Left hindlimb (tissue), 1 donor: ENCODE measurements around the gene TPT1.
A peak's percentile ranks its signal among the peaks of the same experiment; 100 is the strongest.
"Not testable (repeated sequence)": the region's sequence is repeated elsewhere in the genome, so short reads cannot be mapped to it uniquely, and the experiment has no call there.

Source experiments
- DNase-seq: peaks from one replicate; pipeline ENCODE4 v3.0.0-alpha.2; 2018

TPT1 gene

DNA sequence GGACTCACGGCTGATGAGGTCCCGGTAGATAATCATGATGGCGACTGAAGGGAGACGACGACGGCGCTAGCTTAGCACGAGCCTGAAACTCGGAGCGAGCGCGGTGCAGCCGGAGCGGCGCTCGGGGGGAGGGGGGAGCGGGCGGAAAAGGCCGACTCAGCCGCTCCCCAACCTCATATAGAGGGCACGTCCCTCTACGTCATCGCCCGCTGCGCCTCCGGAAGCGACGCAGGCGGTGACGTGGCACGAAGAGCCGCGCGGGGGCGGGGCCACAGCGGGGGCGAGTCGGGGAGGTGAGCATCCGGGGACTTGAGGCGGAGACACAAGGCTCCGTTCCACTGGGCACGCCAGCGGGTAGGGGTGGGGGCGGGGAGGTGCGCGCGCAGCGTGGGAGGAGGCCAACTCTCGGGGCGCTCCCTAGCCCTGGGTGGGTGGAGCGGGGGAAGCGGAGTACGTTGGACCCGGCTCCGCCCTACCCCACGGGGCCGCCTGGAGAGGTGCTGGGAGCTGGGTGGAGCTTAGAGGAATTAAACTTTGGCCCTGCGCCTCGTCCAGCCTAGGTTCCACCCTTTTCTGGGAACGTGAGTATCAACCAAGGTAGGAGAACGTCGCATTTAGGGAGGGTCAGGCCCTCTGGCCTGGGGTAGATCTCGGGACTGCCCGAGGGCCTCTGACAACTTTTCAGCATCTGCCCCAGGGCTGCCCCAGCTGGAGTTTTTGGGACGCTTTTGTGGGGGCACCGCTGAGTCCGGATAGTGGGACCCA, at the start of gene TPT1:
TPT1 (minus strand) TSS at position 150 of the 765 bp plus-strand sequence; CDS start at position 36, 114 bp downstream.
- DNase-seq, result peak; percentile 100

GRCh38 chr13:45390348-45390747, 49.4 kb upstream of the TPT1 start:
- not testable (repeated sequence) for DNase-seq

DNA sequence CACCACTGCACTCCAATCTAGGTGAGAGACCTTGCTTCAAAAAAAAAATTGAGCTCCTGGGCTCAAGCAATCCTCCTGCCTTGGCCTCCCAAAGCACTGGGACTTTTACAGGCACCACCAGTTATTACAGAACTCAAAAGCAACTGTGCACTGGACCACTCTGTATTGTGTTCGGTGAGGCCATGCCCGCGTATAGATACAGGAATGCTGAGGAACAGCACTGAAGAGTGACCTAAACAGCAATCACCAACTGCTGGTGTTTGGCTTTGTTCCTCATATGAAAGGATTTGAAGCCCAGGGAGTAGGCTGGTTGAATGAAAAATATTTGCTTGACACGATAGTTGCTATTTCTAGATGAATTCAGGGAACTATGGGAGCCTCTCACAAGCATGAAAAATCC, 47.7 kb upstream of the TPT1 start:
- DNase-seq, result no peak

GRCh38 chr13:45386892-45387575, 46.1 kb upstream of the TPT1 start:
- not testable (repeated sequence) for DNase-seq

DNA sequence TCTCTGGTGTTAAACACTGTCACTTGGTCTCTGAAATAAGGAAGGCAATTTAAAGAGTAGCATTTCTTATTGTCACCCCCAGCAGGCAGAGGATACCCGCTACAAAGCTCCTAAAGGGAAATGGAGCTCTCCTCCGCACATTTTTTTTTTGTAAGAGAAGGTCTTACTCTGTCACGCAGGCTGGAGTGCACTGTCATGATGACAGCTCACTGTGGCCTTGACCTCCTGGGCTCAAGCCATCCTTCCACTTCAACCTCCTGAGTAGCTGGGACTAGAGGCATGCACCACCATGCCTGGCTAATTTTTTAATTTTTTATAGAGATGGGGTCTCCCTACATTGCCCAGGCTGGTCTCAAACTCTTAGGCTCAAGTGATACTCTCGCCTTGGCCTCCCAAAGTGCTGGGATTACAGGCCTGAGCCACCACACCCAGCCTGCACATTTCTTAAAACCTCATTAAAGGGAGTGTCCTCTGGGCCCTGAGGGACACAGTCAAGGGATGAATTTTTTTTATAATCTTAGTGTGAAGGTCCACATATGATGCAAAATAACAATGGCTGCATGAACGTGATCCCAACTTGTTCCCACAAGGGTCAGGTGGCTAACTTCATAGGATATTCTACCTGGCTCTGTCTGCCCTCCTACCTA, 45.0 kb upstream of the TPT1 start:
- no peak for DNase-seq

DNA sequence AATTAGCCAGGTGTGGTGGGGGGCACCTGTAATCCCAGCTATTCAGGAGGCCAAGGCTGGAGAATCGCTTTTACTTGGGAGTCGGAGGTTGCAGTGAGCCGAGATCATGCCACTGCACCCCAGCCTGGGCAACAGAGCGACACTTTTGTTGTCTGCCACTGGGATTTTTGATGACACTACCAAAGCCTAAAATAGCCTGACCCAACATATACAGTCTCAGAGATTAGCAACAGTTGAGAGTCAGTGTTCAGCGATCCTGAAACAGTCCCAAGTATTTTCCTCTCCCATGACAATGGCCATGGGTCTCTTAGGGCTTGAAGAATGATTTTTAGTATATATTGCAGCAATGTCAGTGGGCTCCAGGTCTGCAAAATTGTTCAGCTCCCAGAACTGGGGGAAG, 44.3 kb upstream of the TPT1 start:
- DNase-seq, result no peak

GRCh38 chr13:45384474-45385174, 43.6 kb upstream of the TPT1 start:
- no peak for DNase-seq

DNA sequence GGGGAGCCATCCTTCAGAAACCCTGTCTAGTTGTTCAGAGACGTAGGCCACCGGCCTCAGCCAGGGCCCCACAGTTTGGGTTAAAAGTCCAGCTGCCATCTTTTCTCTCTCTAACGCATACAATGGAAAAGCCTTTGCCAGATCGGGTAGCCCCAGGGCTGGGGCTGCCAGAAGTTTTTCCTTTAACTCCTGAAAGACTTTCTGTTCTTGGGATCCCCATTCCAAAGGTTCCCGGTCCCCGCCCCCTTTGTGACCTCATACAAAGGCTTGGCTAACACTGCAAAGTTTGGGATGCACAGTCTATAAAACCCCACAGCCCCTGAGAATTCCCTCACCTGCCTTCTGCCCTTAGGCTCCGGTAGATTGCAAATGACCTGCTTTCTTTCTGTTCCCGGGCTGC, 41.8 kb upstream of the TPT1 start:
- not testable (repeated sequence) for DNase-seq

- no peak for DNase-seq
Observed at GRCh38 chr13:45381196-45381595, 40.2 kb upstream of the TPT1 start.

- DNase-seq, result not testable (repeated sequence)
Observed at GRCh38 chr13:45380708-45381107, 39.7 kb upstream of the TPT1 start.

- not testable (repeated sequence) for DNase-seq
Observed at GRCh38 chr13:45379516-45379915, 38.5 kb upstream of the TPT1 start.

DNA sequence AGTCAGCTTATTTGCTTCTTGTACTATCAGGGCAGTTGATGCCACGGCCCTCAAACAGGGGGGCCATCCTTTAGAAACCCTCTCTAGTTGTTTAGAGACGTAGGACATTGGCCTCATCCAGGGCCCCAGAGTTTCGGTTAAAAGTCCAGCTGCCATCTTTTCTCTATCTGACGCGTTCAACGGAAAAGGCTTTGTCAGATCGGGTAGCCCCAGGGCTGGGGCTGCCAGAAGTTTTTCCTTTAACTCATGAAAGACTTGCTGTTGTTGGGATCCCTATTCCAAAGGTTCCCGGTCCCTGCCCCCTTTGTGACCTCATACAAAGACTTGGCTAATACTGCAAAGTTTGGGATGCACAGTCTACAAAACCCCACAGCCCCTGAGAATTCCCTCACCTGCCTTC, 37.8 kb upstream of the TPT1 start:
- not testable (repeated sequence) for DNase-seq

DNA sequence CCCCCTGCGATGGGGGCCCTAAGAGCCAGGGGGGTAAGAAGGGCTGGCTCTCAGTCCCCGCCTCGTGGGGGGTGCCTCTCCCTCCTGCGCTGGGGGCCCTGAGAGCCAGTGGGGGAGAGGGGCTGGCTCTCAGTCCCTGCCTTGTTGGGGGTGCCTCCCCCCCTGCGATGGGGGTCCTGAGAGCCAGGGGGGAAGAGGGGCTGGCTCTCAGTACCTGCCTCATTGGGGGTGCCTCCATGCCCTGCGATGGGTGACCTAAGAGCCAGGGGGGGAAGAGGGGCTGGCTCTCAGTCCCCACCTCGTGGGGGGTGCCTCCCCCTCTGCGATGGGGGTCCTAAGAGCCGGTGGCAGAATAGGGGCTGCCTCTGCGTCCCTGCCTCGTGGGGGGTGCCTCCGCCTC, 36.3 kb upstream of the TPT1 start:
- DNase-seq, result not testable (repeated sequence)

- DNase-seq, result not testable (repeated sequence)
Observed at GRCh38 chr13:45376651-45377050, 35.7 kb upstream of the TPT1 start.

GRCh38 chr13:45374917-45375316, 33.9 kb upstream of the TPT1 start:
- no peak for DNase-seq

DNA sequence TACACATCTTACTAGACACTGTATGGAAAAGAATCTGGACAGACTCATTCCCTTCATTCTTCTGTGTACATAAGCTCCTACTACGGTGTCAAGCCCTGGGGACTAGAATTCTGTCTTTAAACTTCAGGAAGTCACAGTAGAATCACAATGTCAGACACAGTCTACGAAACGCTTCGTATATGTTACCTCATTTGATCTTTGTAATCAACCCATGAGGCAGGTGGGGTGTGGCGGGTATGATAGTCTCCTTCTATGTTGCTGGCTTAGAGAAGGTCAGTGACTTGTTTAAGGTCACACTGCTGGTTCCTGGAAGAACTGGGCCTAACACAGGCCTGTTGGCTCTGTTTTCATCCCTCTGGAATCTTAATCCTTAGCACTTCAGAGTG, 32.2 kb upstream of the TPT1 start:
- DNase-seq, result no peak

DNA sequence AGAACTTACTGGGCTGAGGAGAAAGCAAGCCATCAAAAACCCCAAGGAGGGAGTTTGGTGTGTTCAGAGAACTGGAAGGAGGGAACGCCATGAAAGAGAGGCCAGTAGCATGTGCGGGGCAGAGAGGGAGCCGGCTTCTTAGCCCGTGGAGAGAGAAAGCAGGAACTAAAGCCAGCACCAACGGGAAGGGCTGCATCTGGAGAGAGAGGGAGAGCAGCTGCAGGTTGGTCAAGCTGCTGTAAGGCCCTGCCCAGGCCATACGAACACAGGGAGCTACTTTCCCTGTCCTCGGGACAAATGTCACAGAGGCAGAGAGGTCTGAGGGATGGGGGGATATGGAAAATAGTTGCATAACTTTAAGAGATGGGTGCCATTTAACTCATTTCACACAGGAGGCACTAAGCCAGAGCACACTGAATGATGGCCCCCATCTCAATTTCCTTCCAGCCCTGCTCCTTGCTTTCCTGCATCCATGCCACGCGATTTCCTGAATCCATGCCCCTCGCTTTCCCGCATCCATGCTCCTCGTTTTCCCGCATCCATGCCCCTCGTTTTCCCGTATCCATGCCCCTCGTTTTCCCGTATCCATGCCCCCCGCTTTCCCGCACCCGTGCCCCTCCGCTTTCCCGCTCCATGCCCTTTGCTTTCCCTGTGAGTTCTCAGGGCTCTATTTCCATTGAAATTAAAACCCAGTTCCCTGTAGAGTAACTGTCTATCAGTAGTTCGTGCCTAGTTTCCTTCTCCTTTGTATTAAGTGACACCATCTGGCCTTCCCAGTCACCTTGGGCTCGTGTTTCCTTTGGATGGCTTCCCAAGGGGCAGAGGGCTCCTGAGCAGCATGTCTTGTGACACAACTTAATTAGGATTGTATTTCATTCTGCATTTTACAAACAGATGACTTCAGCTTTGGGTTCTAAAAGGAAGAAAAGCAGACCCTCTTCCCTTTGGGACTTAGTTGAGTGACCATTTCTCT, 31.5 kb upstream of the TPT1 start:
- no peak for DNase-seq

GRCh38 chr13:45370922-45371406, 30.0 kb upstream of the TPT1 start:
- peak; percentile 77 for DNase-seq

DNA sequence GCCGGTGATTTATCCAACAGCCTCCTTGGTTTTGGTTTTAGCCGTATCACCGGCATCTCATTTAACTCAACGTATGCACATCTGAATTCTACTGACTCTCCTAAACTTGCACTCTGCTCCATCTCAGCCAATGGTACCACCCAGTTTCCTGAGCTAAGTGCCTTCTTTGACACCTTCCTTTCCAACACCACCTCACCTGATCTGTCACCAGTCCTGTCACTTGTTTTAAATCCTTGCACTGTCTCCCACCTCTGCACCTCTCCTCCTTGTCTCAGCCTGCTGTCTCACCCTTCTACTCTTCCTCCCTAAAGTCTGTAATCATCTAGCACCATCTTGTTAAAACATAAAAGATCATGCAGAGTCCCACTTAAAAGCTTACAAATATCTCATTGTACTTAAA, 28.1 kb upstream of the TPT1 start:
- no peak for DNase-seq

DNA sequence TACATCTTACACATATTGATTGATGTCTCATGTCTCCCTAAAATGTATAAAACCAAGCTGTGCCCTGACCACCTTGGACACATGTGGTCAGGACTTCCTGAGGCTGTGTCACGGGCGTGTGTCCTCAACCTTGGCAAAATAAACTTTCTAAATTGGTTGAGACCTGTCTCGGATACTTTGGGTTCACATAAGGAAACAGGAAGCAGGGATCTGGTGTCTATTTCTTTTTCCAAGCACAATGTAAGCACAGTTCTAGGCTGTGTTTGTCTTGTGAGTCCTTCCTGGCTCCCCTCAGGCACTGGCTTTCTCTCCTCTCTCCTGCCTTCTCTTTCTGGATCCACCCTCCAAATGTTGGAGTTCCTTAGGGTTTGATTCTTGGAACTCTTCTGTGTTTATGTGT, 27.6 kb upstream of the TPT1 start:
- DNase-seq, result no peak

DNA sequence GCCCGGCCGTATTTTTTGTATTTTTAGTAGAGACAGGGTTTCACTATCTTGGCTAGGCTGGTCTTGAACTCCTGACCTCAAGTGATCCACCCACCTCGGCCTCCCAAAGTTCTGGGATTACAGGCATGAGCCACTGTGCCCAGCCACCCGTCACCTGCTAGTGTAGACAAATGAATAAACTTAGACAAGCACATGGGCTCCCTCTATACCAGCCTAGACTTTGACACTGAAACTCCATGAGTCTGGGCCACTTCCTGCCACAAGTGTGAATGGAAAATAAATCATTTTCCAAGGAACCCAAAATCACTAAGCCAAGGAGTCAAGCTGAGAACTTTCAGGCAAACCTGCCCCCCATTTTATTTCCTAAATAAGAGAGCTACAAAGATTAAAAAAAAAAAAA, 27.0 kb upstream of the TPT1 start:
- no peak for DNase-seq

DNA sequence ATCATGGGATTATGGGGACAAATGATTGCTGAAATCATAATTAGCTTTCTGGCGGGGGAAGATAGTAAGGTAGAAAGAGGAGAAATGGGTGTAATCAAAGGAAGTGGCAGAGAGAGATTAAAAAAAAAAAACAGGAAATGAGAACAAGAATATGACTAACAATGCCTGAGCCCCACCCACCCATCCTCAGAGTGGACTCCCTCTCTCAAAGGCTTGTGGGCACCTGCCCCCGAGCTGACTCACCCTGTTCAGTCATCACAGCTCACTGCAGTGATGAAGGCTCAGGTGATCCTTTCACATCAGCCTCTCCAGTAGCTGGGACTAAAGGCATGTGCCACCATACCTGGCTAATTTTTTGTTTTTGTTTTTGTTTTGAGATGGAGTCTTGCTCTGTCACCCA, 26.4 kb upstream of the TPT1 start:
- no peak for DNase-seq
